ENCODE data around the gene PKDCC.

Gene PKDCC

GRCh38 chr2:42050010-42050702 is 2.3 kb downstream of the PKDCC start:
- no peak for DNase-seq

GRCh38 chr2:42050703-42051542 is 3.1 kb downstream of the PKDCC start:
- DNase-seq, result no peak

- DNase-seq, result no peak
Measured at GRCh38 chr2:42051543-42052235, 3.9 kb downstream of the PKDCC start.

- DNase-seq, result no peak
Measured at GRCh38 chr2:42052702-42053481, 5.1 kb downstream of the PKDCC start.

GRCh38 chr2:42053482-42053790 is 5.6 kb downstream of the PKDCC start:
- DNase-seq, result no peak

- no peak for DNase-seq
Measured at GRCh38 chr2:42053791-42054701, 6.2 kb downstream of the PKDCC start.

- DNase-seq, result no peak
Measured at GRCh38 chr2:42054714-42055430, 7.1 kb downstream of the PKDCC start.

GRCh38 chr2:42055573-42056514 is 8.0 kb downstream of the PKDCC start:
- no peak for DNase-seq

- no peak for DNase-seq
Measured at GRCh38 chr2:42057159-42057901, 9.5 kb downstream of the PKDCC start.

GRCh38 chr2:42057902-42058450 is 10.2 kb downstream of the PKDCC start:
- no peak for DNase-seq

- no peak for DNase-seq
Measured at GRCh38 chr2:42059261-42059898, 11.6 kb downstream of the PKDCC start.

- no peak for DNase-seq
Measured at GRCh38 chr2:42060028-42060427, 12.2 kb downstream of the PKDCC start.

GRCh38 chr2:42060718-42061619 is 13.1 kb downstream of the PKDCC start:
- no peak for DNase-seq

- DNase-seq, result no peak
Measured at GRCh38 chr2:42061839-42062238, 14.0 kb downstream of the PKDCC start.

- no peak for DNase-seq
Measured at GRCh38 chr2:42063431-42064171, 15.8 kb downstream of the PKDCC start.

GRCh38 chr2:42064417-42064942 is 16.7 kb downstream of the PKDCC start:
- DNase-seq, result no peak

Data from activated CD8-positive, alpha-beta memory T cell treated with anti-CD3 and anti-CD28 coated beads, Interleukin-2, amount 50 U/mL, for 48 hours (primary cell).